HG02970 (cell line): ENCODE measurements around the gene YIF1B.

Source experiments
- ATAC-seq: cut with Tn5 transposase; IDR thresholded peaks from one replicate; pipeline ENCODE4 v1.9.1; 2021; ENCODE audit warnings: mild to moderate bottlenecking, moderate library complexity, moderate number of reproducible peaks; ENCODE audit not compliant: unreplicated experiment, low FRiP score

Gene YIF1B

DNA sequence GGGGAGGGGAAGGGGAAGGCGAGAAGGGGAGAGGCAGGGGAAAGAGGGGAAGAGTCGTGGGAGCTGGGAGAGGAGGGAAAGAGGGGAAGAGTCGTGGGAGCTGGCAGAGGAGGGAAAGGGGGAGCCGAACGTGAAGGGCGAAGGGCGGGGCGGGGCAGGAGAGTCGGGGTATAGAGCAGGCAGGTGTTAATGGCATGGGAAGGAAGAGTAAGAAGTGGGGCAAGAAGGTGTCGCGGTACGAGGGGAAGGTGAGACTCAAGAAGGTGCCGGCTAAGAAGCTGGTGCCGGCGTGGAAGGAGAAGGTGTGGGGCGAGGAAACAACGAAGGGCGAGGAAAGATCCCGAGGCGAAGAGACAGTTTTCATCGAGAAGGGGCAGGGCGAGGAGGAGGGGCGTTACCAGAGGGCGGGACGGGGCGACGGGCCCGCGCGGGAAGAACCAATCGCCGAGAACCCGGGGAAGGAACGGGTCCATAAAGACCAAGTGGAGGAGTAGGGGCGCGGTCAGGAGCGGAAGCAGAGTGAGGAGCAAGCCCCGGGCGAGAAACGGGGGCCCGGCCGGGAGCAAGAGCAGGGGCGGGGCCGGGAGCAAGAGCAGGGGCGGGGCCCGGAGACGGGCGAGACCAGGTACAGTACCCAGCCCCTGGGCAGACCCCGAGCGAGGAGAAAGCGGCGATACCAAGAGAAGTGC lies 20.3 kb upstream of the YIF1B start:
- peak; percentile 70 for ATAC-seq

DNA sequence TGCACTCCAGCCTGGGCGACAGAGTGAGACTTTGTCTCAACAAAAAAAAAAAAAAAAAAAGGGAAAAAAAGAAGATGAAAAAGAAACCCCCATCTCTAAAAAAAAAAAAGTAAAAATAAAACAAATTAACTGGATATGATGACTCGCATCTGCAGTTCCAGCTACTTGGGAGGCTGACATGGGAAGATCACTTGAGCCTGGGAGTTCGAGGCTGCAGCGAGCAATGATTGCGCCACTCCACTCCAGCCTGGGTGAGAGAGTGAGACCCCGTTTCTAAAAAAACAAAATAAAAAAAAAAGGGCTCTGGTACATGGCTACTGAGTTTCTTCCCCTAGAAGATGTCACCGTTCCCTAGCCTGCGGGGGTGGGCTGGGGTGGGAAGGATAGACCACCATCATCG lies 17.5 kb upstream of the YIF1B start:
- no peak for ATAC-seq

DNA sequence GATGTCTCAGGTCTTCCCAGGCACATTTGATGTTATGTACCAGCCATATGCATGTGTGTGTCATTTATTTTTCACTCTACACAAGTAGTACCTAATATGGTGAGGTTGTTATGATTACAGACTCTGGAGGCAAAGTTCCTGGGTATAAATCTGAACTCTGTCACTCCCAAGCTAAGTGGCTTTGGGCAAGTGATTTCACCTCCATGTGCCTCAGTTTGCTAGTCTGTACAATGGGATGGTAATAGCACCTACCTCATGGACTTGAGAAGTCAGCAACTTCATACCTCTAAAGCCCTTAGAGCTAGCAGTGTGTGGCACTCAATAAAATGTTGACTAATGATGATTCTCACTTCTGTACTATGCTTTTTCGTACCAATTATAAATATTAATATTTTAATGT lies 16.0 kb upstream of the YIF1B start:
- no peak for ATAC-seq

DNA sequence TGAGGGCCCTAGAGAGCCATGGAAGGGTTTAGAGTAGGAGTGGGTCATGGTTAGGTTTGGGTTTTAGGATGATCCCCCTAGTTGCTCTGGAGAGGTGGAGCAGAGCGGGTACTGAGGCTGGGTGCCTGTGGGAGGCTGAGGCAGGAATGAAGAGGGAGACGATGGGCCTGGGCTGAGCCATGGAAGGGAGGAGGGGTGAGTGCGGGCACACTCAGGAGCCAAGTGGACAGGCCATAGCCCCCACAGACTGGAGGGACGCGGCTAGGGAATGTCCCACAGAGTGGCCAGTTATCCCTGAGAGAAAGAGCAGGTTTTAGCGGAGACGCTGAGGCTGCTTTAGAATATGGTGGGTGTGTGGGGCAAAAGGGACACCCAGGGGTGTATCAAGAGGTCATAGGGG lies 13.9 kb upstream of the YIF1B start:
- no peak for ATAC-seq

DNA sequence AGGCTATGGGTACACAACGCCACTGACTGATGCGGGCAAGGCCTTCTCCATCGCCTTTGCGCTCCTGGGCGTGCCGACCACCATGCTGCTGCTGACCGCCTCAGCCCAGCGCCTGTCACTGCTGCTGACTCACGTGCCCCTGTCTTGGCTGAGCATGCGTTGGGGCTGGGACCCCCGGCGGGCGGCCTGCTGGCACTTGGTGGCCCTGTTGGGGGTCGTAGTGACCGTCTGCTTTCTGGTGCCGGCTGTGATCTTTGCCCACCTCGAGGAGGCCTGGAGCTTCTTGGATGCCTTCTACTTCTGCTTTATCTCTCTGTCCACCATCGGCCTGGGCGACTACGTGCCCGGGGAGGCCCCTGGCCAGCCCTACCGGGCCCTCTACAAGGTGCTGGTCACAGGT lies 10.8 kb upstream of the YIF1B start:
- ATAC-seq = no peak

DNA sequence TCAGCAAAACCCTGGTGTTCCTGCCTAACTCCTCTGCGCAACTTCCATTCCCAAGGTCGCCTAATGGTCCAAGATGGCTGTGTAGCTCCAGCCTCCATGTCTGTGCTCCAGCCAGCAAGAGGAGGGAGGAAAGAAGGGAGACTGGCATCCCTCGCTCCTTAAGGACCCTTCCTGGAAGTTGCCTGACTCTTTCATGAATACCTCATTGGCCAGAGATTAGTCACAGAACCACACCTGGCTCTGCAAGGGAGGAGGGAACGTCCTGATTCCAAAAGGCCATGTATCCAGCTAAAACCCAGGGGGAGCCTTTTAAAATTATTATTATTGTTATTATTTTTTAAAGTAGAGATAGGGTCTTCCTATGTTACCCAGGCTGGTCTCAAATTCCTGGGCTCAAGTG lies 8.7 kb upstream of the YIF1B start:
- no peak for ATAC-seq

DNA sequence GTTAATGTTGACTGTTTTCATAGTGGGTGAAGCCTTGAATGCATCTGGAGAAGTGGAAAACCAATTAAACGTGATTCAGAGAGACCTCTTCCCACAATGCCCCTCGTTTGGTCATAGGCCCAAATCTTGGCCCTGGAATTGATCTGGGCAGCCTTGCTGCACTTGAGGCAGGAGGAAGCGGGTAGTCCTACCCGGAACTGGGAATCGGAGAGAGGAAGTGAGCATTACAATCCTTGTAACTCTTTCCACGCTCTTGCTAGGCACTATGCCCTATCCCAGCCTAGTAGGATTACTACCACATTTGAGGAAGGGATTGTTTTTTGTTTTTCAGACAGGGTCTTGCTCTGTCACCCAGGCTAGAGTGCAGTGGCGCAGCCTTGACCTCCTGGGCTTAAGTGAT lies 7.5 kb upstream of the YIF1B start:
- no peak for ATAC-seq

DNA sequence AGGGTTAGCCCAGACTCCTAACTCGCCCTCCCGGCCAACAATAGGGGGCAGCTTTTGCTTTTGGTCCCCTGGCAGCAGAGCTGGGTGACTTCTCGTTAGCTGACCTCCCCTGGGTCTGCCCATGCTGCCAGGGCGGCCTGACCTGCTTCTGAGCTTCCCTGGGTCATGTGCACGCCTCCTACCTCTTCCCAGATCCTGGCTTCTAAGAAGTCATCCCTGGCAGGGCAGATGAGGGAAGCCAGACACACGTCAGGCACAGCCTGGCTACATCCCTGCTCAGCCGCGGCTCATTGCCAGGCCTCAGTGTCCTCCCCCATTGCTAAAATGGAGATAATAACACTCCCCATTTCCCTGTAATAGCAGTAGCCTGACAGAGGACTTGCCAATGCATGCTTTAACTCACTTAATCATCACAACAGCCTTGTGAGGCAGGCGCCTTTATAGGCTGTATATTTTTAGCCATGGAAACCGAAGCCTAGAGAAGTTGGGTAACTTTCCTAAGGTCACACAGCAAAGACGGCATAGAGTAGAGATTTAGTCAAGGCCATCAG lies 6.0 kb upstream of the YIF1B start:
- no peak for ATAC-seq

DNA sequence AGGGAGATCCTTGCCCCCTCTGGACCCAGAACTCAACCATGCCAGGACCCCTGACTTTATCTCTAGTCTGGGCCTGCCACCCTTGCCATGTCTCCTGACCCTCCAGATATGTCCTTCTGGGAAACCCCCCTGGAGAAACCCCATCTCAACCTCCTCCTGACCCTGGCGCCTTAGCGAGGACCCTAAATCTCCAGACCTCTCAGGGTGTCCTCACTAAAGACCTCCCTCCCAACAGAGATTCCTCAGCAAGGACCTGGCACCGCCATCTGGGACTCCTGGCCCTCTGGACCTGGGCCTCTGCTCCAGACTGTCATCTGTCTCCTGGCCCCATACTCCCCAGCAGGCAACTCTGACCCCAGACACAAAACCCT lies 5.2 kb upstream of the YIF1B start:
- no peak for ATAC-seq

DNA sequence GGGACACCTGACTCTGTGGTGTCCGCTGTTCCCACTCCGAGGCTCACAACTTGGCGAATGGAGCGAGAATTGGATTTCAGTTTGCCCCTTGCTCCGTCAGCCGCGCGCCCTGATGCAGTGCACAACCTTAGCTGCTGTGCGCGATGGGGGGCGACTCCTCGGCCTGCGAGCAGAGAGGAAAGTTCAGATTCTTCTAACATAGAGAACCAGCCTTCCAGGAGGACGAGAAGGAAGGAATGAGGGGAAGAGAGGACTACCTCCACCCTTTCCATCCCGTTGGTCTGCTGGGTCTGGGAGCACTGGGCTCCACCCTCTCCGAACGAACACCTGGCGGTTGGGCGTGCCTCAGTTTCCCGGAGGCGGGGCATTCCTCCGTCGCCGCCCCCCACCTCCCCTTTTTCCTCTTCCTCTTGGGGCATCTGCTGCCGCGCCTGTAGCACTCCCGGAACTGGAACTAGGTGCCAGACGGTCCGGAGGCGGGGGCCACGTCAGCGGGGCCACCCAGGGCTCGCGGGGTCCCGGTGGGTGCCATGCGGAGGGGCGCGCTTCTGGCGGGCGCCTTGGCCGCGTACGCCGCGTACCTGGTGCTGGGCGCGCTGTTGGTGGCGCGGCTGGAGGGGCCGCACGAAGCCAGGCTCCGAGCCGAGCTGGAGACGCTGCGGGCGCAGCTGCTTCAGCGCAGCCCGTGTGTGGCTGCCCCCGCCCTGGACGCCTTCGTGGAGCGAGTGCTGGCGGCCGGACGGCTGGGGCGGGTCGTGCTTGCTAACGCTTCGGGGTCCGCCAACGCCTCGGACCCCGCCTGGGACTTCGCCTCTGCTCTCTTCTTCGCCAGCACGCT lies 3.9 kb upstream of the YIF1B start, which contains the start of gene KCNK6:
Gene KCNK6, plus strand, starts transcription at position 425 of the 838 bp plus-strand sequence. Its CDS starts 106 bp downstream, at position 531.
- no peak for ATAC-seq

DNA sequence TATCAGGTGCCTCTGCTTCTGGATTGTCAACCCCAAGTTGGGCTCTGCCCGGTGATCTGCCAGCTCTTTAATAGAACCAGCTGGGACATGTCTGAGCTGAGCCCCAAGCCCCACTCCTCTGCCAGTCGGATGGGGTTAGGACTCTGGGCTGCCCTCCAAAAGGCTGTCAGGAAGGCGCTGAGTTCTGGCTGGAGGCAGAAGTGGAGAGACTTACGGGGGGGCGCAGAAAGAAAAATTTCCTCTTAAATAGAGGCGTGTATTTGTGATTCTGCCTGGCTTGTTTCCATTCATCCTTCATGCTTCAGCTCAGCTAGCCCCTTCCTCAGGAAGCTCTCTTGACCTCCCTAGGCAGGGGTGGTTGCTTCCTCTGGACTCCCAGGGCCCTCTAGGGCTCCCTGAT lies 2.9 kb upstream of the YIF1B start:
- no peak for ATAC-seq

DNA sequence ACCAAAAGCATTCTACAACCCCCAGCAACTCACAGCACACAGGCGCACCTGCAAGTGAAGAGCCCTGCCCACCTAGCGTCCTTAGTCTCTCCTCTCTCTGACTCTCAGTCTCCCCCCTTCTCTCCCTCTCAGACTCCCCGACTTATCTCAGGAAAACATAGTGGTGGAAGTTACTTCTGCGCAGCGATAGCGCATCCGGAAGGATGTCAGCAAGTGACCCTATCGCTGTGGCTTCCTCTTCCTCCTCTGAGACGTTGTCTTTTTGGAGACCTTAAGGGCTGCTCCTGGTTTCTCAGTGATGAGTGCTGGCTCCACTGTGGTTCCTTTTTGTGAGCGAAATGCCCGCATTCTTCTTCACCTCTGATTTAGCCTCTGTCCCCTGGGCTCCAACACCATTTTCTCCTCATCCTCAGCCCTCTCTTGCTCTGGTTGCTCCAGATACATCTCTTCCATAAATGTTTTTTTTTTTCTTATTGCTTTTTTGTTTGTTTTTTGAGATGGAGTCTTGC lies 1.4 kb upstream of the YIF1B start:
- no peak for ATAC-seq

DNA sequence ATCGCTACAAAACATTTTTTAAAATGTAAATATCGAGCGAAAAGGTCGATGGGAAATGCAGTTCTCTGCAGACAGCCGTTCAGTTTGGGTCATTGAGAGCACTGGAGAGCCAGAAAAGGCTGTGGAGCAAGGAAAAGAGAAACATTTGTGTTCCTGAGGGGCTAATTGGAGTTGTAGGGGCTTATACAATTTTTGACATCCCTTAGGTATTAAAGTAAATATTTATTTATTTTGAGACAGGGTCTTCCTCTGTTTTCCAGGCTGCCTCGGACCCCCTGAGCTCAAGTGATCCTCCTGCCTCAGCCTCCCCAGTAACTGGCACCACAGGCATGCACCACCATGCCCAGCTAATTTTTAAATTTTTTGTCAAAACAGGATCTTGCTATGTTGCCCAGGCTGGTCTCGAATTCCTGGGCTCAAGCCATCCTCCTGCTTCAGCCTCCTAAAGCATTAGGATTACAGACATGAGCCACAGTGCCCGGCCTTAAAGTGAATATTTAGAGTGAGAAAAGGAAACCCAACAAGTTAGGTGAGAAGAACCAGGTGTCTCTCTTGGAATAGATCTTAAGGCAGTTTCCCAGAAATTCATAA lies 825 bp upstream of the YIF1B start:
- no peak for ATAC-seq

DNA sequence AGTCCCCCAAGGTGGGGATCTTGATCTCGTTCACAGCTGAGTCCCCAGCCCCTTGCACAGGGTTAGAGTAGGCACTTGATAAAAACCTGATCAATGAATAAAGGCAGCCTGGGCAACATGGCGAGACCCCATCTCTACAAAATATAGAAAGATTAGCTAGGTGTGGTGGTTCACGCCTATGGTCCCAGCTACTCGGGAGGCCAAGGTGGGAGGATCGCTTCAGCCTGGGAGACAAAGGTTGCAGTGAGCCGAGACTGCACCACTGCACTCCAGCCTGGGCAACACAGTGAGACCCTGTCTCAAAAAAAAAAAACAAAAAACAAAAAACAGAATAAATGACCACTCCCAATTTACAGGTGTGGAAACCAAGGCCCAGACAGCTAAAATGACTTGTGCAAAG lies 4.8 kb downstream of the YIF1B start:
- no peak for ATAC-seq

DNA sequence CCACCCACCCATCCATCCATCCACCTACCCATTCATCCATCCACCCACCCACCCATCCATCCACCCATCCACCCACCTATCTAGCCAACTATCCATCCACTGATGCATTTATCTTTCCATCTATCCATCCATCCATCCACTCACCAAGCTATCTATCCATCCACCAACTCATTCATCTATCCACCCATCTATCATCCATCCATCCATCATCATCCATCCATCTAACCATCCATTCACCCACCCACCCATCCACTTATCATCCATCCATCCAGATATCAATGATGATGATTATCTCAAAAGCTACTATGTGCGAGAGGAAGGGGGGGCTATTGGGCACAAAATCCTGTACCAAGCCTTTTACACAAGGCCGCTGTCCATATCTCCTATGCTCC lies 5.5 kb downstream of the YIF1B start:
- ATAC-seq = no peak

DNA sequence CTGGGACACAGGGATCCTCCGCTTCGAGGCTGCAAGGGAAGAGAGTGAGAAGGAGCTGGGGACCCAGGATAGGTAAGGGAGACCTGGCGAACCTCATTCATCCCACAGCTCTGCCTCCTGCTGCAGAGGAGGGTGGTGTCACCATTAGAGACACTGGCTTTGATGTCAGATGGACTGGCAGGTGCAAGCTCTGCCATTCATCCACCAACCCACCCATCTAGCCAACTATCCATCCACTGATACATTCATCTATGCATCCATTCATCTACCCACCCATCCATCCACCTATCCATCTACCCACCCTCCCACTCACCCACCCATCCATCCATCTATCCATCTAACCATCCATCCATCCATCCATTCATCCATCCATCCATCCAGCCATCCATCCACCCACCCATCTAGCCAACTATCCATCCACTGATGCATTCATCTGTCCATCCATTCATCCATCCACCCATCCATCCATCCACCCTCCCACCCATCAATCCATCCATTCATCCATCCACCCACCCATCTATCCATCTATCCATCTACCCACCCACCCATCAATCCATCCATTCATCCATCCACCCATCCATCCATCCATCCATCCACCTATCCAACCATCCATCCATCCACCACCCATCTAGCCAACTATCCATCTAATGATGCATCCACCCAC lies 6.0 kb downstream of the YIF1B start:
- no peak for ATAC-seq

DNA sequence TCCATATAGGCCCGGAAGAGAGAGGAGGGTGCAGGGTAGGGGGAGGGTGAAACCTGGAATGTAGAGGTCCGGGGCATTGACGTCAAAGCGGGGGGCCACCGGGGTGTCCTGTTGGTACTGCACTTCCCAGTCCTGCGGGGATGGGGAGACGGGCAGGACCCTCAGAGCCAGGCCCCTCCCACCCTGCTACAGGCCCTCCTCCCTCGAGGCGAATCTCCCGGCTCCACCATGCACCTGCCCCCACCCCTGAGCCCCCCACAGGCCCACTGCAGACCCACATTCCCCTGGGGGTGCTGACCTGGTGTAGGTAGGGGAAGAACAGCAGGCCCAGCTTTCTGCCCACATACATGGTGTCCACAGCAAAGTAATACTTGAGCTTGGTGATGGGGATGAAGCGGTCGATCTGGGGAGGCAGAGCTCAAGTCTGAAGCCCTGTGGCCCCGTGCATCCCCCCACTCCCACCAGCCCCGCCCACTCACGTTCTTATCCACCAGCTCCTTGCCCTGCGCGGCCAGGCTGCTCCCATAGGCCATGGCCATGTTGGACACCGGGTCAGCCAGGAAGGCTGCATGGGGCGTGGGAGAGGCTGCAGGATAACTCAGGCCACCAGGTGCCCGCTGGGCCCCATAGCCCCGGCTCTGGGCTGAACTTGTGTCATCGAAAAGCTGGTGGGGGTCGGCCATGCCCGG lies 6.7 kb downstream of the YIF1B start:
- ATAC-seq = no peak

DNA sequence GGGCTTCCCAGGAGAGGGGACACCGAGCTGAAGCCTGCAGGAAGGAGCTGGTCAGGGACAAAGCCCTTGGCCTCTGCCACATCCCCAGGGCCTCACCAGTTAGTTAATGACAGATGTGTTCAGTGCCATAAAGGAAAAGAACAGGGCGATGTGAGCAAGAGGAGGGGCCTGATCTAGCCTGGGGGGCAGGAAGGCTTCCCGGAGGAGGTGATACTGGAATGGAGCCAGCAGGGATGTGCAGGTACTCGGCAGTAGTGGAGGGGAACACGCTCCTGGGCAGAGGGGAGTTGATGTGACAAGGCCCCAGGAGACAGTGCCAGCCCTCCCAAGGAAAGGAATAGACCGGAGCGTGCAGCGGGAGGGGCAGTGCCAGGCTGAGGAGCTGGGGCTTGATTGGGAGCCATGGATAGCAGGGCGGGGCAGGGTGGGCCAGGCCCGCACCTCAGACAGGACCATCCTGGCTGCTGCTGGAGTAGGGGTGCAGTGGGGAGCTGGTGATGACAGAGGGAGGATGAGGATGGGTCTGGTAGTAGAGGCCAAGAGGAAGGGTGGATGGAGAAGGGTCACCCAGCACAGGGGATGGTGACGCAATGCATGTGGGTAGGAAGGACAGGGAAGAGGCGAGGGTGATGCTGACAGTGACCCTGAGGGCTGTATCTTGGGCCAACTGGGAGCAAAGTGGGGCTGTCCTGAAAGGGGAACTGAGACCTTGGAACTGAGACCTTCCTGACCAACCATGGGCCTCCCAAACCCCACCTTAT lies 7.6 kb downstream of the YIF1B start:
- ATAC-seq = no peak

DNA sequence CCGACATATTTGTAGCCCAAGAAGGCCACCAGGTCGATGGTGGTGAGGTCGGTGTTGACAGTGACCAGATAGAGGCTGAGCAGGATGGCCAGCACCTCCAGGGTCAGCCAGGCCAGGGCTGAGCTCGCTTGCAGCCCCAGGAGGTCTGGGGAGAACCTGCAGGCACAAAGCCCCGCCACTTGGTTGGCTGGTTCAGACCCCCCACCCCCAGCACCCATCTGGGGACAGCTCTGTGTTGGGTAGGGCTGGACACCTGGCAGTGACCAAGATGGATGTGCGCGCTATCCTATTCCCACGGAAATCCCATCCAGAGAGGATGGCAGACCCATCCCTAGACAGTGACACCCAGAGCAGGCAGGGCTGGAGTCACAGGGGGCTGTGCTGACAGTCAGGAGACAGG lies 8.2 kb downstream of the YIF1B start:
- ATAC-seq = no peak
